Neuron (in vitro differentiated cells): ENCODE results near the gene MRTFA.

Experiments
- H2AFZ ChIP-seq: one replicate; pipeline ENCODE4 v1.6.1; 2013; ENCODE audit warnings: low read depth, mild to moderate bottlenecking, inconsistent platforms, low read length, moderate library complexity
- H3K27me3 ChIP-seq: one replicate; pipeline ENCODE4 v1.6.1; 2013; ENCODE audit warnings: low read length; ENCODE audit not compliant: insufficient read depth
- H3K36me3 ChIP-seq: one replicate; pipeline ENCODE4 v1.6.1; 2013; ENCODE audit warnings: low read length; ENCODE audit not compliant: insufficient read depth
- H3K4me1 ChIP-seq: one replicate; pipeline ENCODE4 v1.6.1; 2013; ENCODE audit warnings: low read length; ENCODE audit not compliant: insufficient read depth
- H3K4me3 ChIP-seq: 2 replicates; pipeline ENCODE4 v1.5.1; 2013; ENCODE audit warnings: mild to moderate bottlenecking, low read length, moderate library complexity
- H3K9me3 ChIP-seq: one replicate; pipeline ENCODE4 v1.6.1; 2013; ENCODE audit warnings: low read length

MRTFA gene

GRCh38 chr22:40524392-40525249 is 111.9 kb downstream of the MRTFA start:
- H3K4me1 ChIP-seq, result no peaks in the 10 kb centered on the region
- no peak overlapping the region for H3K4me3 ChIP-seq
- no peaks in the 10 kb centered on the region for H3K27me3 ChIP-seq
- no peaks in the 10 kb centered on the region for H3K36me3 ChIP-seq
- H2AFZ ChIP-seq, result no peak overlapping the region
- peaks cover 6% of the 10 kb centered on the region for H3K9me3 ChIP-seq

- Histone ChIP-seq H3K36me3 (no peaks in the 10 kb centered on the region), H3K4me1 (no peaks in the 10 kb centered on the region), H2AFZ (no peak overlapping the region), H3K4me3 (no peak overlapping the region), H3K9me3 (peaks cover 6% of the 10 kb centered on the region), H3K27me3 (no peaks in the 10 kb centered on the region)
Measured at GRCh38 chr22:40522141-40522540, 114.4 kb downstream of the MRTFA start.

GRCh38 chr22:40521046-40521445 is 115.5 kb downstream of the MRTFA start:
- no peak overlapping the region for H2AFZ ChIP-seq
- no peaks in the 10 kb centered on the region for H3K36me3 ChIP-seq
- peaks cover 6% of the 10 kb centered on the region for H3K9me3 ChIP-seq
- no peaks in the 10 kb centered on the region for H3K27me3 ChIP-seq
- H3K4me1 ChIP-seq, result no peaks in the 10 kb centered on the region
- no peak overlapping the region for H3K4me3 ChIP-seq

DNA sequence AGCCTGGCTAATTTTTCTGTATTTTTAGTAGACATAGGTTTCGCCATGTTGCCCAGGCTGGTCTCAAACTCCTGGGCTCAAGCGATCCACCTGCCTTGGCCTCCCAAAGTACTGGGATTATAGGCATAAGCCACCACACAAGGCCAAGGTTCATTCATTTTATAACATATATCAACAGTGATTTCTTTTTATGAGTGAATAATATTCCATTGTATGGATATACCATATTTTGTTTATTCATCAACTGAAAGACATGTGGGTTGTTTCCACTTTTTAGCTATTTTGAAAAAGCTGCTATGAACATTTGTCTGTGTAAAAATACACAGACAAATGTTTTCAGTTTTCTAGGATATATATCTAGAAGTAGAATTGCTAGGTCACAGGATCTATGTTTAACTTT is 116.0 kb downstream of the MRTFA start:
- H3K4me3 ChIP-seq, result no peak overlapping the region
- peaks cover 3% of the 10 kb centered on the region for H3K36me3 ChIP-seq
- H3K27me3 ChIP-seq, result no peaks in the 10 kb centered on the region
- no peak overlapping the region for H2AFZ ChIP-seq
- peaks cover 6% of the 10 kb centered on the region for H3K9me3 ChIP-seq
- H3K4me1 ChIP-seq, result no peaks in the 10 kb centered on the region

- H3K4me3 ChIP-seq, result no peak overlapping the region
Measured at GRCh38 chr22:40519948-40520331, 116.6 kb downstream of the MRTFA start.

DNA sequence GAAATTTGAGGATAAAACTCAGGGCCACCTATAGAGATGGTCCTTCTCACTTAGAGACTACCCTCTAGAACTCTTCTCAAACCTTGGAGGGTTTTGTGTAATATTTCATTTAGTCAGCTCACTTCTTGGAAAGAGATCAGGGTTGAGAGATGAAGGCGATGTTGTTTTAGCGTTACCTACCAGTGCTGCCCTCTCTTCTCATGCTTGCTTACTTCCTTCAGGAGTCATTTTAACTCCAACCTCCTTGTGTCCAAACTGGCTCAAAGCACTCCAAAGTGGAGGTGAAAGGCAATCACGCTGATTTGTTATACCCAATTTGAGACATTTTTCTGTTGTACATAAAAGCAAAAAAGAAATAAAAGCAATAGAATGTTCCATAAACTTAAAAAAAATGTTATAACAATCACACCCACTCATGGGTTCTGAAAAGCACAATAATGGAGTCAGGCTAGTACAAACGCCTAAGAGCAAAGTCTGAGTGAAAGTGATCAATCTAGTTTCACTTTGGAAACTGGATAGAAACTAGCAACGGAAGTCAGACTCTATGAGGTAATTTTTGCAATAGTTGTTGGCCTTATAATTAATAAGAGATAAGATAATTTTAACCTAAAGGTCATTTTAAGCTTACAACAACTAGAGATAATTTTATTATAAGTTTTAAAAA is 117.1 kb downstream of the MRTFA start:
- Histone ChIP-seq H3K4me1 (no peaks in the 10 kb centered on the region), H3K27me3 (no peaks in the 10 kb centered on the region), H3K36me3 (peaks cover 3% of the 10 kb centered on the region), H3K9me3 (peaks cover 6% of the 10 kb centered on the region), H2AFZ (no peak overlapping the region), H3K4me3 (no peak overlapping the region)

More at GRCh38 chr22:40519948-40520331, 116.6 kb downstream of the MRTFA start:
- Histone ChIP-seq H3K9me3 (peaks cover 6% of the 10 kb centered on the region), H3K36me3 (peaks cover 3% of the 10 kb centered on the region), H3K4me1 (no peaks in the 10 kb centered on the region), H3K27me3 (no peaks in the 10 kb centered on the region), H2AFZ (no peak overlapping the region)

DNA sequence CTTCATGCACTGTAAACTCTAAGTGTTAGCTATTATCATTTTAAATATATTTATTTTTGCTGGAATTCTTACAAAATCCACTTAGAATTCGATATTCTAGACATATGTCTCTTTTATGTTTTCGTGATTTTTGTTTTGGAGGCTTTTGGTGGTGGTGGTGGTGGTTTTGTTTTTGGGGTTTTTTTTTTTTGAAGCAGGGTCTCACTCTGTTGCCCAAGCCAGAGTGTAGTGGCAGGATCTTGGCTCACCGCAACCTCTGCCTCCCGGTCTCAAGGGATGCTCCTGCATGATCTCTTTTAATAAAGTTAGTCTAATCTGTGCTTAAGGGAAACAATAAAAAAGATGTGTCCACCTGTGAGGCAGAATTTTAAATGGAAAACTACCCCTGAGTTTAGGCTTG is 117.7 kb downstream of the MRTFA start:
- Histone ChIP-seq H3K4me1 (no peaks in the 10 kb centered on the region), H3K9me3 (peaks cover 6% of the 10 kb centered on the region), H3K4me3 (no peak overlapping the region), H2AFZ (no peak overlapping the region), H3K27me3 (no peaks in the 10 kb centered on the region), H3K36me3 (peaks cover 3% of the 10 kb centered on the region)

- H3K4me1 ChIP-seq, result no peaks in the 10 kb centered on the region
- H3K36me3 ChIP-seq, result peaks cover 3% of the 10 kb centered on the region
Measured at GRCh38 chr22:40517631-40518030, 118.9 kb downstream of the MRTFA start.

GRCh38 chr22:40516416-40516815 is 120.1 kb downstream of the MRTFA start:
- no peaks in the 10 kb centered on the region for H3K4me1 ChIP-seq
- peaks cover 3% of the 10 kb centered on the region for H3K36me3 ChIP-seq
- no peak overlapping the region for H2AFZ ChIP-seq
- H3K27me3 ChIP-seq, result no peaks in the 10 kb centered on the region
- no peak overlapping the region for H3K4me3 ChIP-seq
- peaks cover 4% of the 10 kb centered on the region for H3K9me3 ChIP-seq

More at GRCh38 chr22:40517631-40518030, 118.9 kb downstream of the MRTFA start:
- no peak overlapping the region for H3K4me3 ChIP-seq
- H2AFZ ChIP-seq, result no peak overlapping the region
- peaks cover 6% of the 10 kb centered on the region for H3K9me3 ChIP-seq
- H3K27me3 ChIP-seq, result no peaks in the 10 kb centered on the region

DNA sequence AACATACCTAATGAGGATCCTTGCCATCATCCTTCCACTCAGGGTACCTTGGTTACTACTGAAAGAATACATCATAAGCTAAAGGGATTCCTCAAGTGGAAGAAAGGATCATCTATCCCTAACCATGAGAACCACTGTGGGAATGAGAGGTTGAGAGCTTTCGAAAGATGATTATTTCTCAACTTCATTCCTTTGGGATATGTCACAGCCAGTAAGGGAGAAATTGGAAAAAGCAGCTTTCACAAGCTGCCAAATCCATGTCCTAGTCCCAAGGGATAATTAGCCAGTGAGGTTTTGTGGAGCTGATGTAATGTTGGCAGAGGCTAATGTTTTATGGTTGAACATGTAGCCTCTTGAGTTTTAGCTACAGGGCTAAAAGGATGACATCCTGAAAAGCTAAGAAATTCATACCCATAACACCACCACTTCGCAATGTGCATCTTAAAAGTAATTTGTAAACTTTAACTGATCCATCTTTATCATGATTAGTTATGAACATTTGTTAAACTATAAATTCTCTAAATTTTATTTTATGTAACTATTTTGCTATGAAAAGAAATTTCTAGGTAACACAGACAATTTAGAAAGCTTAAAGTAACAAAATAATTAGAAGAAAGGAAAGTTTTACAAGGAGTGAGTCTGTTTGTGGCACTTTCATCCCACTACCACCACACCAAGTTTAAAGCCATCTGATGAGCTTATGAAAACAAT is 123.9 kb downstream of the MRTFA start:
- Histone ChIP-seq H3K9me3 (no peaks in the 10 kb centered on the region), H3K4me1 (peaks cover 8% of the 10 kb centered on the region), H3K27me3 (no peaks in the 10 kb centered on the region), H3K36me3 (peaks cover 3% of the 10 kb centered on the region), H2AFZ (no peak overlapping the region), H3K4me3 (no peak overlapping the region)

DNA sequence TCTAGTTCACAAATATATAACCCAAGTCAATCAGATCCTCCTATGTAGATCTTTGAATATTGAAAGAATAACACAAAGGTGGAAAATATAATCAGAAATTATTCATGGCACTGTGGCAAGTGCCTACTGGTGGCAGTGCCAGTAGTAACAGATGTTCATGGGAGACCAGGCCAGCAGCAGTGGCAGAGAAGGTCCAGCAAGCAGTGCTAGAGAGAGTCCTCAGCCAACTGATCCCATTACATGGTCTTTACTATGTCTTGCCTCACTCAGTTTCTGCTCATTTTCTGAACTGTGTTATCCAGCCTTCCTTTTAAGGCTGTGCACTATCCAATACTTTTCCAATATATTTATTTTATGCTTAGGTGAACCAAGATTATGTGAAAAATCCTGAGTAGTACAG is 124.9 kb downstream of the MRTFA start:
- Histone ChIP-seq H3K4me1 (peaks cover 8% of the 10 kb centered on the region), H3K36me3 (peaks cover 3% of the 10 kb centered on the region)

GRCh38 chr22:40510631-40511364 is 125.7 kb downstream of the MRTFA start:
- Histone ChIP-seq H3K4me3 (no peak overlapping the region), H3K9me3 (no peaks in the 10 kb centered on the region), H3K36me3 (peaks cover 2% of the 10 kb centered on the region), H3K27me3 (no peaks in the 10 kb centered on the region), H2AFZ (no peak overlapping the region), H3K4me1 (peaks cover 8% of the 10 kb centered on the region)

More for the DNA sequence above, 124.9 kb downstream of the MRTFA start:
- H3K4me3 ChIP-seq, result no peak overlapping the region
- no peaks in the 10 kb centered on the region for H3K9me3 ChIP-seq
- H2AFZ ChIP-seq, result no peak overlapping the region
- no peaks in the 10 kb centered on the region for H3K27me3 ChIP-seq
